ENCODE data around the gene SCN2A. TPM values are rescaled to one million over a fixed set of nuclear protein-coding genes. Genes with fewer than 3 reads are reported as not detected.

SCN2A gene
- total RNA-seq, 1 donor from 2014 or later, result 0.20 TPM

DNA sequence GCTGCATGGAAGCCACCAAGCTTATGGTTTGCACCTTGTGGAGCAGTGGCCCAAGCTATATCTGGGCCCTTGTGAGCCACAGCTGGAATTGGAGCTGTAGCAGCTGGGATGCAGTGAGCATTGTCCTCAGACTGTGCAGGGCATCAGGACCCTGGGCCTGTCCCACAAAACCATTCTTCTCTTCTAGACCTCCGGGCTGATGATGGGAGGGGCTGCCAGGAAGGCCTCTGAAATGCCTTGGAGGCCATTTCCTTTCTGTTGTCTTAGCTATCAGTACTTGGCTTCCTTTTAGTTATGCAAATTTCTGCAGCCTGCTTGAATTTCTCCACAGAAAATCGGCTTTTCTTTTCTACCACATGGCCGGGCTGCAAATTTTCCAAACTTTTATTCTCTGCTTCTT is 183.9 kb downstream of the SCN2A start:
- no peak for DNase-seq

- DNase-seq, result no peak
Observed at GRCh38 chr2:165425556-165425955, 186.3 kb downstream of the SCN2A start.

GRCh38 chr2:165427686-165428085 is 188.5 kb downstream of the SCN2A start:
- DNase-seq, result no peak

DNA sequence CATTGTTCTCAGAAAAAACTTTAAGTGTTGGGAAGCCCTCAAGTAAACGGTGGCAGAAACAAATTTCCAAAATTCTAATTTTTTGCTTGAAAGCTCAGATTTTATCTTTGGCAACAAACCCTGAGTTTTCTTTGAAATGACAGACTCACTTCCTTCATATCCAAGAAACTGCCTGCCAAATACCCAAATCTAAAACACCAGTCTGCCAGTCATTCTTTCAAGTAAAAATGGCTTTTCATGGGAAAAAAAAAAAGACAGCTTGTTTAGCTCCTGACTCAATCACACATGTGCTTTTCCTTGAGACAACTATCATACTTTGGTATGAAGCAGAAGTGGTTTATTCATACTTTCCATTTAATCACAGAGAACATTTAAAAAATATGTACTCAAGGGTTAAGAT is 189.7 kb downstream of the SCN2A start:
- DNase-seq, result no peak

DNA sequence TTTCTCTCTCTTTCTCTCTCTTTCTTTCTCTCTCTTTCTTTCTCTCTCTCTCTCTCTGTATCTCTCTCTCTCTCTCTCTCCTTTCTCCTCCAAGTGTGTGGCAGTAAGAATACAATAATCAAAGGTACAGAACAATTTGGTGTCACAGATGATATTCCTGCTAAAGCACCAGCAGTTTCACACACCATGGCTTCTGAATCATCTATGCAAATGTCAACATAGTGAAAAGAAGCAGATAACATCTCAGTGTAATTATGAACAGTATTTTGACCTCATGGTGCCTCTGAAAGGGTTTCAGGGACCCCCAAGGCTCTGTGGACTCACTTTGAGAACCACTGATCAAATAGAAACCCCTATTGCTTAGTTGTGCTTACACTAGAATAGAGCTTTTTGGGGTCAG is 191.8 kb downstream of the SCN2A start:
- no peak for DNase-seq

DNA sequence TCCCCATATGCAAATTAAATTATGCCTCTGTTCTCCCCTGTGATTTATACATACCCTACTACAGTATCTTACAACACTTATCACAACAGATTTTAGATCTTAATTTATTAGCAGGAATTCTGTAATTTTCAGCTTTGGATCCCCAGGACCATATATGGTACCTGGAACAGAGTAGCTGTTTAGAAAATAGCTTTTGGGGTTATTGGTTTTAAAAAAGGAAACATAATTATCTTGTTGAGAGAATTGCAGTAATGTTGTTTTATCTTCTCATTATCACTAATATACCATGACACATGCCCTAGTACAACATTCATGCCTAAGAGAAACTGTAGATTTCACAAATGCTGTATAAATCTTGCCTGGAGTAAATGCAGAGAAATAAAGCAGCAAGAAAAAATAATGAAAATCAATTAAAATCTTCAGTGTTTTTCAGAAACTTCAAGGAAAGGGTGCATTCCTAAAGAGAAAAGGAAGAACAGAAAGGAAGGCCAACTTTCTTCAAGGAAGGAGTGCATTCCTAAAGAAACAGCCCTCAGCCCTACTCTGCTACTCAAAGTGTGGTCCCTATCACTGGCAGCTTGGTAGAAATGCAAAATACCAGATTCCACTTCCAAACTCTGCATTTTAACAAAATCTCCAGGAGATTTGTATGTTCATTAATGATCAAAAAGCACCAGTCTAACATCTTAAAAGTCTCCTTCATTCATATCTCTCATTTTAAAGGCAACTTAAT is 193.2 kb downstream of the SCN2A start:
- DNase-seq, result no peak

GRCh38 chr2:165434865-165435496 is 195.8 kb downstream of the SCN2A start:
- no peak for DNase-seq

DNA sequence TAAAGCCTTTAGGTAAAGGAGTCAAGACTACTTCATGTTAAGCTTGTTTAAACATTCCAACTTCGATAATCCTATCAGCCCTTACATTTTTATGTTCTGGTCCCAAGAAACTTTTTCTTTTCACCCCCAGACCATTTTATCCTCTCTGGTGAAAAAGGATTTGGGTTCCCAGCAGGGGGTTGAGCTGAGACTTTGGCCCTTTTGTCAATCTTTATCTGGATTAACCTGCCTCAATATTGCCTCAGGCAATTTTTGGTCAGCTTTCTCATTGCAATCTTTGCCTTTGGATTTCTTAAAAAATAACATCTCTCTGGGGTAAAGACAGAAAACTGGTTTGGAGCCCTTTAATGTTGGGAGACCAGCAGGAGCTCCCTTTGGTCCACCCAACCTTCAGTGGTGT is 196.4 kb downstream of the SCN2A start:
- DNase-seq, result no peak

DNA sequence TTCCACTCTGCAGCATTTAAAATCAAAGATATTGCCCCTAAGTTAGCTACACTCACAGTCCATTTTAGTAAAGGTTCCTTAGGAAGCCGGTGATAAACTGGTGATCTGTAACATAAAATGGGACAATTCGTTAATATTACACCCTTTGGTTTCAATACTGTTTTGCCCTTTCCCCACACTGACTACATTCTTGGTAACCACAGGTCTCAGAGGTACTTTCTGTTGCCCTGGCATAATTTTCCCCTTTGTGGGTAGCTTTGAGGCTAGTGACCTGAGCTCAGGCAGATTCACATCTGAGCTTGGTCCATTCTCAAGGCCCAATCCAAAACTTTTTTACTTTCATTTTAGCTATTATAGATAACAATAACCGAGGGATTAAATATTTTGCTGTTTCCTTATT is 197.3 kb downstream of the SCN2A start:
- DNase-seq, result no peak

- DNase-seq, result peak; percentile 89
Observed at GRCh38 chr2:165440367-165440766, 201.2 kb downstream of the SCN2A start.

Other genes starting within 250 kb of the SCN2A start
- 1.2 TPM for gene SCN3A, start 35.4 kb upstream of the SCN2A start, total RNA-seq
- 5.5 TPM for gene CSRNP3, start 230.3 kb downstream of the SCN2A start, total RNA-seq

Measured in skin of body (tissue), 2 donors.